H54 (cell line): ENCODE measurements around the gene HDAC4.
"Not testable (repeated sequence)": the region's sequence is repeated elsewhere in the genome, so short reads cannot be mapped to it uniquely, and the experiment has no call there.

Source experiments
- DNase-seq: peaks from one replicate; pipeline ENCODE4 v3.0.0; 2011; ENCODE audit warnings: low spot score, mixed read lengths; ENCODE audit not compliant: insufficient read length
- FAIRE-seq: peaks from 3 replicates; lab custom pipeline; 2011; peaks lifted over from hg19 to GRCh38; lab: Jason Lieb, UNC
- POLR2A ChIP-seq: IDR thresholded peaks from 2 replicates; pipeline ENCODE4 v1.6.1; 2011; ENCODE audit warnings: low read depth, mild to moderate bottlenecking, low read length

The HDAC4 gene

GRCh38 chr2:239078128-239078924 lies 322.5 kb downstream of the HDAC4 start:
- no peak for FAIRE-seq
- no peak for TF ChIP-seq POLR2A
- DNase-seq: no peak

- no peak for FAIRE-seq
- no peak for DNase-seq
- TF ChIP-seq POLR2A: no peak
These were observed 323.6 kb downstream of the HDAC4 start for GRCh38 chr2:239077260-239077659.

DNA sequence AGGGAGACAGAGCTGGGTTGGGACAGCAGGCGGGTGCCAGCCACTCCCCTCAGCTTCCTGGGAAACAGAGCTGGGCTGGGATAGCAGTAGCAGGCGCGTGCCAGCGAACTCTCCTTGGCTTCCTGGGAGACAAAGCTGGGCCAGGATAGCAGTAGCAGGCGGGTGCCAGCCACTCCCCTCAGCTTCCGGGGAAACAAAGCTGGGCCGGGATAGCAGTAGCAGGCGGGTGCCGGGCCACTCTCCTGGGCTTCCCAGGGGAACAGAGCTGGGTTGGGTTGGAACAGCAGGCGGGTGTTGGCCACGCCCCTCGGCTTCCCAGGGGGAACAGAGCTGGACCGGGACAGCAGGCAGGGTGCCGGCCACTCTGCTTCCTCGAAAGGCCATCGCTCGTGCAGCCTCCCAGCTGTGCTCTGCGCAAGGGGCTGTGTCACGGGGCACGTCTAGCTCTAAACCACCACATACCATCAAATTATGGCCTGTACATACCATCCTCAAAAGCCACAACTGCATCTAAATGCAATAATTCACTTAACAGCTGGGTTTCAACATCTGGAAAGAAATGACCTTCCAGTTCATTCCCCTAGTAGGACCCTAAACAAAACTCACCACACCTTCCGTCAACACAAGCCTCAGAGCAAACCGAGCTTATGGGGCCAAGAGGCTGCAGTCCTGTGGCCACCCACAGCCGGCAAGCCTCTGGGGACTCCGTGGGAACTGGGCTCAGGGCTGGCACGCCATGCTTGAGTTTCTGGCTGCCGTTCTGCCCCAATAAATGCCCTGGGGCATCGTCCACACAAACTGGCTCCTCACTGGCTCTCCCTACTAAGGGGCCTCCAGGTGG lies 324.7 kb downstream of the HDAC4 start:
- no peak for FAIRE-seq
- TF ChIP-seq POLR2A: no peak
- no peak for DNase-seq

GRCh38 chr2:239073745-239074530 lies 326.9 kb downstream of the HDAC4 start:
- FAIRE-seq (no peak), DNase-seq (no peak)
- no peak for TF ChIP-seq POLR2A

- TF ChIP-seq POLR2A: no peak
- FAIRE-seq: no peak
- DNase-seq: no peak
These were observed 327.6 kb downstream of the HDAC4 start for GRCh38 chr2:239073270-239073669.

GRCh38 chr2:239072786-239073185 lies 328.0 kb downstream of the HDAC4 start:
- FAIRE-seq: no peak
- TF ChIP-seq POLR2A: no peak
- no peak for DNase-seq

DNA sequence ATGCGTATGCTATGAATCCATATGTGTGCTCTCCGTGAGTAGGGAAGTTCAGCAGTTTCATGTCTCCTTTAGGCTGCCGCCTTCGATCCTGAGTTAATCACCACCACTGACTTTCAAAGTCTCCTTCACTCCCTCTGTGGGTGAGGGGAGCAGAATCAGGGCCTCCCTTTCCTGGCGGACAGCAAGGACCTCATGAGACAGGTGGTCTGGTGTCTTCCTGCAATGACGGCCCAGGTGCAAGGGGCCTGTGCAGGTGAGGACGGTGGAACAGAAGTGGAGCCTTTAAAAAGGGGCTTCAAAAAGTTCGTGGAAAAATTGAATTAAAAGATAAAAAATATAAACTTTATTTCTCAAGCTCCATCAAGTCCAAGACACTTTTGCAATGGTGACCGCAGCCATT lies 330.4 kb downstream of the HDAC4 start:
- TF ChIP-seq POLR2A: no peak
- DNase-seq (no peak), FAIRE-seq (no peak)

DNA sequence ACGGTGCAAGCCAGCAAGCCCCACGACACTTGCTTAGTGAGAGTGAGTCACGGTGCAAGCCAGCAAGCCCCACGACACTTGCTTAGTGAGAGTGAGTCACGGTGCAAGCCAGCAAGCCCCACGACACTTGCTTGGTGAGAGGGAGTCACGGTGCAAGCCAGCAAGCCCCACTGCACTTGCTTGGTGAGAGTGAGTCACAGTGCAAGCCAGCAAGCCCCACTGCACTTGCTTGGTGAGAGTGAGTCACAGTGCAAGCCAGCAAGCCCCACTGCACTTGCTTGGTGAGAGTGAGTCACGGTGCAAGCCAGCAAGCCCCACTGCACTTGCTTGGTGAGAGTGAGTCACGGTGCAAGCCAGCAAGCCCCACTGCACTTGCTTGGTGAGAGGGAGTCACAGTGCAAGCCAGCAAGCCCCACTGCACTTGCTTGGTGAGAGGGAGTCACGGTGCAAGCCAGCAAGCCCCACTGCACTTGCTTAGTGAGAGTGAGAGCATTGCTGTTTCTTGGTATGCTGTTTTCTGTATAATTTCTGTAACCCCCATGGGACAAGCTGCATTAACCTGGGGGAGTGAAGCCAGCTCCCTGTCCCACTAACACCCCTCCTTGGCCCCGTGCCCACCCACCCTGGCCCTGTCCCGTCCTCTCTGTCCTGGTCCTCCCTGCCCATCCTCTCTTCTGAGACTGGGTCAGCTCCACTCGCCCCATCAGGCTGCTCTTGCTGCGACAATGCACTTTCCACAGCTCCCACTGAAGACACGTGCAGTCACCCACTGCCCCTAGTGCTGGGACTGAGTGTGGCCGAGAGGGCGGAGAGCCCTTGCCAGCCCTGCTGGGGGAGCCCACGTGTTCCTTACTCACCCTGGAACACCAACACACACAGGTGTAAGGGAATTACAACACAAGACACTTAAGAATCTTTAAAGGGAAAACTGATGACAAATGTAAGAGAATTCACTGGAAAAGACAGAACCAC lies 331.2 kb downstream of the HDAC4 start:
- FAIRE-seq: peak; percentile 84
- DNase-seq: not testable (repeated sequence)

- no peak for FAIRE-seq
- no peak for DNase-seq
- TF ChIP-seq POLR2A: no peak
These were observed 332.4 kb downstream of the HDAC4 start for GRCh38 chr2:239068411-239068810.

GRCh38 chr2:239067196-239067865 lies 333.5 kb downstream of the HDAC4 start:
- TF ChIP-seq POLR2A: no peak
- no peak for DNase-seq
- no peak for FAIRE-seq

DNA sequence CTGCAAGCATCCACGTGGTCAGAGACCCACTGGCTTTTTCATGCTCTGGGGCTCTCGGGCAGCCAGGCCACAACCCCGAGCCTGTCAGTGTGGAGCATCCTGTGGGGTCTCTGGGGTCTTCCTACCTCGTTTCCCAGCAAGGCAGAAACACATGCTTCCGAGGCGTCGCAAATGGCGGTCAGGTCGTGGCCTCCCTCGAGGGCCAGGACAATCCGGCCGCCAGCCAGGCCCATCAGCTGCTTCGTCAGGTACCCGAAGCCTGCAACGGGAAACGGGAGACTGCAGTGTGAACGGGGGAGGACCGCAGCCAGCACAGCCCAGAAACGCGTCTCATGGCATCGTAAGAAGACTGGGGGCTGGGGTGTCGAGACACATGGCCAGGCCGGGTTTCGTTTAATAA lies 334.2 kb downstream of the HDAC4 start:
- FAIRE-seq: no peak
- no peak for TF ChIP-seq POLR2A

DNA sequence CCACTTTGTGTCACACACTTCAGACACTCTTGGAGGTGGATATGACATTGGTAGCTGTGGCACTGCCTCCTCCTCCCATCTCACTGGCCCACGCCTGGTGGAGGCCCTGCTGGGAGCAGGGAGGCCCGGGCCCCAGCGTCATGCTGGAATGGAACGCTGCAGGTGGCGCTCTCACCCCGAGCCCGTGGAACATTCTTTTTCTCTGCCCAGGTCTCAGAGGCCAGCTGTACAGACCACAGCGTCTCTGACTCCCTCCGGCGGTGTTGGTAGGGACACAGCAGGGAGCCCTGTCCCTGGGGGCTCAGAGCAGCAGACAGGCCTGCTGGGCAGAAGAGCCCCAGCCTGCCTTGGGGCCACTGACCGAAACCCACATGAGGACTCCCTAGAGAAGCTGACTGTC lies 334.9 kb downstream of the HDAC4 start:
- FAIRE-seq: no peak
- DNase-seq: no peak
- no peak for TF ChIP-seq POLR2A

More for the DNA sequence above, 334.2 kb downstream of the HDAC4 start:
- DNase-seq: no peak
